Measurements from ENCODE around the gene MEGF11.
A peak's percentile ranks its signal among the peaks of the same experiment; 100 is the strongest.

The MEGF11 gene

GRCh38 chr15:66063147-66063546 is 190.4 kb downstream of the MEGF11 start:
- H3K27ac Mint-ChIP-seq: no peak overlapping the region
- H3K4me3 Mint-ChIP-seq: no peak overlapping the region
- no peaks in the 10 kb centered on the region for H3K9me3 Mint-ChIP-seq
- peaks cover 24% of the 10 kb centered on the region for H3K27me3 Mint-ChIP-seq
- ATAC-seq (no peak), DNase-seq (no peak)
- no peaks in the 10 kb centered on the region for H3K4me1 Mint-ChIP-seq

DNA sequence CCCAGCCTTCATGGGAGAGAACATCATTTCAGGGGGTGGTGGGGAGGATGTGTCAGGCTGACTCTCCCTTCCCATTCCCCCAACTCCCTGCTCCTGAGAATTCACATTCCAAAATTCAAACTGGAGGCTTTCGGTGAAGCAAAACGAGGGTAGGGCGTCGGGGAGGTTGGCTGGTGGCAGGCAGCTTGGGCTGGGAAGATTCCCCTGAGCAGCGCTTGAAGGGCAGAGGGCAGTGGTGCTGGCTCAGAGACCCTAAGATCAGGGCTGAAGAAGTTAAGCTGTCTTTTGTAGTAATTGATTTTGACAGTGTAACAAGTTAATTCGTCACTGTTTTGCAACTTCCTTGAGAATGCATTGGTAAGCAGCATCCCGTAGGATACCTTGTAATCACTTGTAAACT is 196.5 kb downstream of the MEGF11 start:
- H3K27ac Mint-ChIP-seq: no peak overlapping the region
- H3K4me3 Mint-ChIP-seq: no peak overlapping the region
- ATAC-seq: no peak
- H3K27me3 Mint-ChIP-seq: peaks cover 30% of the 10 kb centered on the region
- no peak for DNase-seq
- H3K4me1 Mint-ChIP-seq: no peaks in the 10 kb centered on the region
- H3K9me3 Mint-ChIP-seq: no peaks in the 10 kb centered on the region

DNA sequence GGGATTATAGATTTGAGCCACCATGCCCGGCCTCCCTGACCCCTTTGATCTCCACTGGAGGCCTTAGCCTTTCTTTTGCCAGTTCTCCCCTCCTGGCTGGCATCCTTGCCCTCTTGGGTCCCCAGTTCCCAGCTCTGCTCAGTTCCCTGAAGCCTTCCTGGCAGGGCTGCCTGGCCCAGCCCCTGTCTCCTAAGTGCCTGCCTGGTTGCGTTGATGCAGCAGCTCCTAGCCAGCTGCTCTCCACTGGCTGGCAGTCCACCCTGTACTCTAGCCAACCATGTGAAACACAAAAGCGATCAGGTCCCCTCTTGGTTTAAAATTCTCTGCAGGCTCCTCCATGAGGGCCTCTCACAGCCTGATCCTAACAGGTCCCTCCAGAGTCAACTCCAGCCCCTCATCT is 199.6 kb downstream of the MEGF11 start:
- no peak for ATAC-seq
- H3K4me1 Mint-ChIP-seq: no peaks in the 10 kb centered on the region
- H3K27me3 Mint-ChIP-seq: peaks cover 9% of the 10 kb centered on the region
- no peak overlapping the region for H3K27ac Mint-ChIP-seq
- H3K4me3 Mint-ChIP-seq: no peak overlapping the region
- no peaks in the 10 kb centered on the region for H3K9me3 Mint-ChIP-seq
- no peak for DNase-seq

- Mint-ChIP-seq H3K27ac (no peak overlapping the region), H3K27me3 (peaks cover 6% of the 10 kb centered on the region), H3K4me3 (no peak overlapping the region), H3K9me3 (no peaks in the 10 kb centered on the region), H3K4me1 (no peaks in the 10 kb centered on the region)
- DNase-seq (no peak), ATAC-seq (no peak)
Observed at GRCh38 chr15:66051833-66052232, 201.7 kb downstream of the MEGF11 start.

DNA sequence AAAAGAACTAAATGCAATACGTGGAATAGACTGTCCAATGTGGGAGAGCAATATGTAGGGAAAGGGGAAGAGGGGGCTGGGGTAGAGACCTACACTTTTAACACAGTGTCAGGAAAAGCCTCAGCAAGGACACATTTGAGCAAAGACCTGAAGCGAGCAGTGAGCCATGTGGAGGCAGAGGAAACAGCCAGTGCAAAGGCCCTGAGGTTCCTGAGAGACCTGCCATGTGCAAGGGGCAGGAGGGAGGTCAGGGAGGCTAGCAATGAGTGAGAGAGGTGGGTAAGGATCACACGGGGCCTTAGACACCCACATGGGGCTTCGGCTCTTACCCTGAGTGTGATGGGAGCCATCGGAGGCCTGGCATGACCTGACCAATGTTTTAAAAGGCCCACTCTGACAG is 203.3 kb downstream of the MEGF11 start:
- ATAC-seq (no peak), DNase-seq (no peak)
- Mint-ChIP-seq H3K27me3 (peaks cover 6% of the 10 kb centered on the region), H3K4me3 (no peak overlapping the region), H3K4me1 (no peaks in the 10 kb centered on the region), H3K9me3 (no peaks in the 10 kb centered on the region), H3K27ac (no peak overlapping the region)

DNA sequence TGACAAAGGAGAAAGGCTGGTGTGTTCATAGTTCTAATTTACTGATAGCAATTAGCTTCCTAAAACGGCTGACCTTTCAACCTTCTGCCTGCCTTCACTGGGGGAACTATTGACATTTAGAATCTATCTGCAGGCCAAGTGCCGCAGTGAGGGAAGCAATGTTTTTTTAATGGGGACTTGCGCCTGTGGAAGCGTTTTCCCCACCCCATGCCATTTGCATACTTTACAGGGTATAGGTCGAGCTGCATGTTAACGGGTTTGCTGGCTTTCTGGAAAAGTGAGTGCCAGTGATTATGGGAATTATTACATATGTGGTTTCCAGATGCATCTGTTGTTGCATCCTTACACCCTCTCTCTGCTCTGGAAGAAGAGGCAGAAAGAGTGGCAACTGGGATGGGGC is 204.2 kb downstream of the MEGF11 start:
- DNase-seq (no peak), ATAC-seq (no peak)
- H3K27me3 Mint-ChIP-seq: peaks cover 5% of the 10 kb centered on the region
- H3K4me3 Mint-ChIP-seq: no peak overlapping the region
- no peaks in the 10 kb centered on the region for H3K9me3 Mint-ChIP-seq
- no peak overlapping the region for H3K27ac Mint-ChIP-seq
- no peaks in the 10 kb centered on the region for H3K4me1 Mint-ChIP-seq

GRCh38 chr15:66047321-66048024 is 206.1 kb downstream of the MEGF11 start:
- Mint-ChIP-seq H3K27me3 (peaks cover 13% of the 10 kb centered on the region), H3K4me1 (no peaks in the 10 kb centered on the region), H3K27ac (peak overlapping the region in 1 of 2 donors; percentile 50), H3K9me3 (no peaks in the 10 kb centered on the region), H3K4me3 (no peak overlapping the region)
- no peak for DNase-seq
- no peak for ATAC-seq

DNA sequence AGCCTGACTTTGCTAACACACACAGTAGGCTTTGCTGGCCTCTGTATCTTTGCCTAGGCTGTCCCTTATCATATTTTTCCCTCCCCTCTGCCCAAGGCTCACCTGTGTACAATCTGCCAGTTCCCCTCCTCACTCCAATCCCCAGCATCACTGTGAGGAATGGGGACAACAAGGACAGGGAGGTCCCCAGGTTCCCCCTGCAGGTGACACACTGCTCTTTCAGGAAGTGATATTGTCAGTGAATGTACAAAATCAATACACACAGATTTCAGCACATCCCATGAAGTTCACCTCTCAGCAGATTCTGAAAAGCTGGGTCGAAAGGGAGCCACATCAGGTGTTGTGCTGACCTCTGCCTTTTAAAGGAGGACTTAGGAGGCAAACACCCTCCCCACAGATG is 206.8 kb downstream of the MEGF11 start:
- ATAC-seq (no peak), DNase-seq (no peak)
- H3K27me3 Mint-ChIP-seq: peaks cover 19% of the 10 kb centered on the region

GRCh38 chr15:66046326-66046725 is 207.2 kb downstream of the MEGF11 start:
- no peak overlapping the region for H3K27ac Mint-ChIP-seq
- DNase-seq (no peak), ATAC-seq (no peak)
- no peak overlapping the region for H3K4me3 Mint-ChIP-seq
- peaks cover 19% of the 10 kb centered on the region for H3K27me3 Mint-ChIP-seq
- H3K9me3 Mint-ChIP-seq: no peaks in the 10 kb centered on the region
- H3K4me1 Mint-ChIP-seq: no peaks in the 10 kb centered on the region

More for the DNA sequence above, 206.8 kb downstream of the MEGF11 start:
- Mint-ChIP-seq H3K9me3 (no peaks in the 10 kb centered on the region), H3K4me3 (no peak overlapping the region), H3K27ac (peak overlapping the region; percentile 36 to 54), H3K4me1 (no peaks in the 10 kb centered on the region)

- no peak for ATAC-seq
- Mint-ChIP-seq H3K27ac (no peak overlapping the region), H3K4me3 (no peak overlapping the region), H3K4me1 (no peaks in the 10 kb centered on the region), H3K9me3 (no peaks in the 10 kb centered on the region), H3K27me3 (peaks cover 27% of the 10 kb centered on the region)
- DNase-seq: no peak
Observed at GRCh38 chr15:66045542-66045941, 208.0 kb downstream of the MEGF11 start.

GRCh38 chr15:66044837-66045236 is 208.7 kb downstream of the MEGF11 start:
- H3K4me3 Mint-ChIP-seq: no peak overlapping the region
- peaks cover 34% of the 10 kb centered on the region for H3K27me3 Mint-ChIP-seq
- H3K27ac Mint-ChIP-seq: no peak overlapping the region
- no peaks in the 10 kb centered on the region for H3K9me3 Mint-ChIP-seq
- ATAC-seq: no peak
- H3K4me1 Mint-ChIP-seq: no peaks in the 10 kb centered on the region
- DNase-seq: no peak

DNA sequence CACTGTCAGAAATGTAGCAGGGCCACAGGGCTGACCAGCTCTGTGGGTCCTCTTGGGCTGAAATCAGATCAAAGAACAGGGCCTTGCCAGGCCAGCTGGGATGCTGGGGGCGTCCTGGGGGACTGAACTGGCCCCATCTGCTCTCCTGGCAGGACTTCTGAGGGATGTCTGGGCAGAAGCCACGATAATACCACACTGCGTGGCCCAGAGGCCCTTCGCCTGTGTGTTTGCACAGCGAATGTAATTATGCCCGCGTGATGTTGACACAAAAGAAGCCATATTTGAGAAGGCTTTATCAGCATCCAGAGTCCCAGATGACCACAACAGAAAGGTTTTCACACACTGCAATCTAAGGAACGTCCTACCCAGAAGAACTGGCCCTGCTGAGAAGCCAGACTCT is 210.3 kb downstream of the MEGF11 start:
- peaks cover 50% of the 10 kb centered on the region for H3K27me3 Mint-ChIP-seq
- H3K4me1 Mint-ChIP-seq: no peaks in the 10 kb centered on the region
- no peak overlapping the region for H3K27ac Mint-ChIP-seq
- no peak for DNase-seq
- no peaks in the 10 kb centered on the region for H3K9me3 Mint-ChIP-seq
- ATAC-seq: no peak
- H3K4me3 Mint-ChIP-seq: no peak overlapping the region

GRCh38 chr15:66042624-66043023 is 210.9 kb downstream of the MEGF11 start:
- no peak for ATAC-seq
- no peak overlapping the region for H3K27ac Mint-ChIP-seq
- no peaks in the 10 kb centered on the region for H3K9me3 Mint-ChIP-seq
- peaks cover 56% of the 10 kb centered on the region for H3K27me3 Mint-ChIP-seq
- H3K4me3 Mint-ChIP-seq: no peak overlapping the region
- DNase-seq: no peak
- H3K4me1 Mint-ChIP-seq: no peaks in the 10 kb centered on the region

GRCh38 chr15:66041276-66041675 is 212.3 kb downstream of the MEGF11 start:
- H3K4me3 Mint-ChIP-seq: no peak overlapping the region
- no peaks in the 10 kb centered on the region for H3K9me3 Mint-ChIP-seq
- DNase-seq: no peak
- no peaks in the 10 kb centered on the region for H3K4me1 Mint-ChIP-seq
- H3K27me3 Mint-ChIP-seq: peaks cover 70% of the 10 kb centered on the region
- no peak overlapping the region for H3K27ac Mint-ChIP-seq
- ATAC-seq: no peak

DNA sequence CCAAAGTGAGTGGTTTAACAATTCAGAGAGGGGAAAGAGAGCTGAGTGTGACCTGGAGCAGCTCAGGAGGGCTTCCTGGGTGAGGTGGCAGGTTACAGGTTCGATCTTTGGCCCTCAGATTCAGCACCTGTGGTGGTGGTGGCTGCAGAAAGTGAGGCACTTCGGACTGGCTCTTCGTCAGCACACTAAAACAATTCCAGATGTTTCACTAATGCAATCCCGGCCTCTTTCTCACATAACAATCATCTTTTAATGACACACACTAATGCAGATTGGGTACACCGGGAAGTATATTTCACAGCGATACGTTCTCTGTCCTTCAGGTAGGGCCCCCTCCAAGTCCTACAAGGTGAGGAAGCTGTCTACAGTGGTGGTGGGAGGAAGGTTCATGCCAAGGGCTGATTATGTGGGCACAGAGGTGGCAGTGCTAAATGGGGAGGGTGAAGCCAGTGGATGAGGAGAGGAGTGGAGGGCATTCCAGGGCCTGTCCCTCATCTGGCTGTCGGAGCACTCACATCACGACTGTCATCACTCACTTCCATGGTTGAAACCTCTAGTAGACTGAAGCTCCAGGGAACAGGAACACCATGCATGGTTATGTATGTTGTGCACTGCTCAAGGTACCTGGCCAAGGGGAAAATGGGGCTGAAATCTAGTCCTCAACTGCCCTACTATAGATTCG is 213.2 kb downstream of the MEGF11 start:
- DNase-seq (no peak), ATAC-seq (no peak)
- Mint-ChIP-seq H3K9me3 (peaks cover 0 to 2% of the 10 kb centered on the region in 2 donors), H3K27me3 (peaks cover 78% of the 10 kb centered on the region), H3K4me1 (no peaks in the 10 kb centered on the region), H3K4me3 (no peak overlapping the region), H3K27ac (no peak overlapping the region)

- Mint-ChIP-seq H3K27ac (no peak overlapping the region), H3K9me3 (peaks cover 0 to 5% of the 10 kb centered on the region in 2 donors), H3K4me3 (no peak overlapping the region), H3K27me3 (peaks cover 84% of the 10 kb centered on the region), H3K4me1 (no peaks in the 10 kb centered on the region)
- ATAC-seq (no peak), DNase-seq (no peak)
Observed at GRCh38 chr15:66039117-66039871, 214.3 kb downstream of the MEGF11 start.

Data from stimulated activated naive CD8-positive, alpha-beta T cell treated with anti-CD3 and anti-CD28 coated beads, Interleukin-15, amount 100 ng/mL, for 72 hours (primary cell).